Caco-2 (cell line): Measurements from ENCODE around the gene SOHLH1. TPM values are rescaled to one million over a fixed set of nuclear protein-coding genes. Genes with fewer than 3 reads are reported as not detected.

ENCODE experiments used
- BruUV-seq: library from RNA; stranded (reverse); fragments of 400-500 nt; replicated peaks from 2 replicates; lab custom pipeline; 2021; lab: Mats Ljungman, UMichigan
- CTCF ChIA-PET: fragments of 300-600 bp; sonication (Branson Sonifier 250); formaldehyde crosslinking; loops from one replicate; lab custom pipeline; 2022; ENCODE audit warnings: antibody characterized with exemption; lab: Charles Lee
- POLR2A ChIA-PET: fragments of 300-600 bp; sonication (Branson Sonifier 250); formaldehyde crosslinking; loops from one replicate; lab custom pipeline; 2022; ENCODE audit warnings: antibody characterized with exemption; lab: Charles Lee
- DNase-seq, 2 experiments: peaks; one replicate each; pipeline versions ENCODE4 v3.0.0 to v3.0.0-alpha.2; 2020 to 2022
- H3K27me3 ChIP-seq: replicated peaks from 2 replicates; pipeline ENCODE4 v1.6.0; 2011; ENCODE audit warnings: low read length; ENCODE audit not compliant: control insufficient read depth, insufficient read depth
- H3K36me3 ChIP-seq: 2 replicates; pipeline ENCODE4 v1.5.1; 2011; ENCODE audit warnings: low read length; ENCODE audit not compliant: control insufficient read depth, insufficient read depth
- H3K4me1 ChIP-seq: fragments of 250-450 bp; sonication (Bioruptor Pico); 2 replicates; pipeline ENCODE4 v1.5.1; 2020; ENCODE audit warnings: mild to moderate bottlenecking
- H3K4me3 ChIP-seq: 2 replicates; pipeline ENCODE4 v1.5.1; 2011; ENCODE audit warnings: low read depth, mild to moderate bottlenecking, control low read depth, low read length
- H3K9me3 ChIP-seq: fragments of 250-450 bp; sonication (Bioruptor Pico); 2 replicates; pipeline ENCODE4 v1.5.1; 2020; ENCODE audit warnings: mild to moderate bottlenecking, moderate library complexity
- H3K27ac Mint-ChIP-seq: one replicate; pipeline ENCODE4 v1.8.0; 2022; ENCODE audit warnings: mixed read lengths; ENCODE audit not compliant: unreplicated experiment
- H3K27me3 Mint-ChIP-seq: one replicate; pipeline ENCODE4 v1.8.0; 2022; ENCODE audit warnings: mixed read lengths; ENCODE audit not compliant: insufficient read depth, unreplicated experiment
- H3K36me3 Mint-ChIP-seq: one replicate; pipeline ENCODE4 v1.8.0; 2022; ENCODE audit warnings: mild to moderate bottlenecking, mixed read lengths; ENCODE audit not compliant: insufficient read depth, unreplicated experiment
- H3K4me1 Mint-ChIP-seq: one replicate; pipeline ENCODE4 v1.8.0; 2022; ENCODE audit warnings: low read depth, mixed read lengths; ENCODE audit not compliant: unreplicated experiment
- H3K4me3 Mint-ChIP-seq: one replicate; pipeline ENCODE4 v1.8.0; 2022; ENCODE audit warnings: mild to moderate bottlenecking, moderate library complexity, mixed read lengths; ENCODE audit not compliant: unreplicated experiment
- H3K9me3 Mint-ChIP-seq: one replicate; pipeline ENCODE4 v1.8.0; 2022; ENCODE audit warnings: mixed read lengths; ENCODE audit not compliant: unreplicated experiment
- CTCF ChIP-seq, 2 experiments: fragments of 200-600 bp in 1 of 2; IDR thresholded peaks; 1 replicate in 1 of 2; 2 replicates in 1 of 2; pipeline versions ENCODE4 v1.5.1 to v1.8.0; 2011 to 2022; ENCODE audit warnings: antibody characterized with exemption in 1 of 2, control low read depth in 1 of 2, inconsistent platforms in 1 of 2, low read depth in 1 of 2, low read length in 1 of 2, mild to moderate bottlenecking in 1 of 2, moderate library complexity in 1 of 2; ENCODE audit not compliant: insufficient read depth in 1 of 2, severe bottlenecking in 1 of 2, unreplicated experiment in 1 of 2
- intact Hi-C: fragments of 100-400 bp; cut with micrococcal nuclease; formaldehyde crosslinking; loops from one replicate; pipeline ENCODE4 v1.10.0; 2022; ENCODE audit not compliant: unreplicated experiment
- total RNA-seq: library from RNA; stranded (reverse); gene quantifications from 2 replicates; pipeline ENCODE4 v1.2.3, GENCODE V29; 2022

Gene SOHLH1
- total RNA-seq, 1 experiment from 2014 or later: 44.9 TPM

- ChIA-PET CTCF (no interaction called here), POLR2A (no interaction called here)
- Mint-ChIP-seq H3K36me3 (no peaks in the 10 kb centered on the region), H3K9me3 (peaks cover 10% of the 10 kb centered on the region), H3K27ac (no peak overlapping the region), H3K4me3 (no peak overlapping the region), H3K27me3 (peaks cover 11% of the 10 kb centered on the region), H3K4me1 (no peaks in the 10 kb centered on the region)
- intact Hi-C loops: no loop called here
- H3K36me3 ChIP-seq: no peaks in the 10 kb centered on the region
- no peak for TF ChIP-seq CTCF (IDR thresholded peaks at IDR 0.05; ENCODE audit: insufficient read depth in 1 of 2, low read depth in 1 of 2, low read length in 1 of 2, severe bottlenecking in 1 of 2, unreplicated experiment in 1 of 2)
- no peak overlapping the region for H3K4me3 ChIP-seq
- H3K27me3 ChIP-seq: no peaks in the 10 kb centered on the region
- DNase-seq: no peak
- no peaks in the 10 kb centered on the region for H3K9me3 ChIP-seq
- no TSS peak for BruUV-seq
- no peaks in the 10 kb centered on the region for H3K4me1 ChIP-seq
Observed at GRCh38 chr9:135664801-135665794, 34.2 kb downstream of the SOHLH1 start.

- POLR2A ChIA-PET: no interaction called here
- H3K9me3 Mint-ChIP-seq: peaks cover 10% of the 10 kb centered on the region
- Histone ChIP-seq H3K4me1 (no peaks in the 10 kb centered on the region), H3K27me3 (no peaks in the 10 kb centered on the region), H3K4me3 (no peak overlapping the region), H3K9me3 (no peaks in the 10 kb centered on the region; the same call in 1 of the 2 replicates), H3K36me3 (no peaks in the 10 kb centered on the region)
- TF ChIP-seq CTCF (IDR thresholded peaks at IDR 0.05; ENCODE audit: insufficient read depth in 1 of 2, low read depth in 1 of 2, low read length in 1 of 2, severe bottlenecking in 1 of 2, unreplicated experiment in 1 of 2): no peak
- CTCF ChIA-PET: no interaction called here
- H3K27ac Mint-ChIP-seq: no peak overlapping the region
- no peak for DNase-seq
- no peak overlapping the region for H3K4me3 Mint-ChIP-seq
- H3K27me3 Mint-ChIP-seq: peaks cover 11% of the 10 kb centered on the region
- BruUV-seq: no TSS peak
- intact Hi-C loops: no loop called here
- H3K4me1 Mint-ChIP-seq: no peaks in the 10 kb centered on the region
- no peaks in the 10 kb centered on the region for H3K36me3 Mint-ChIP-seq
Observed at GRCh38 chr9:135664266-135664665, 35.0 kb downstream of the SOHLH1 start.

GRCh38 chr9:135663857-135664256, 35.4 kb downstream of the SOHLH1 start:
- no peak overlapping the region for H3K4me3 ChIP-seq
- TF ChIP-seq CTCF (IDR thresholded peaks at IDR 0.05; ENCODE audit: insufficient read depth in 1 of 2, low read depth in 1 of 2, low read length in 1 of 2, severe bottlenecking in 1 of 2, unreplicated experiment in 1 of 2): no peak
- no peaks in the 10 kb centered on the region for H3K4me1 ChIP-seq
- Mint-ChIP-seq H3K27ac (no peak overlapping the region), H3K9me3 (peaks cover 6% of the 10 kb centered on the region), H3K36me3 (no peaks in the 10 kb centered on the region), H3K4me3 (no peak overlapping the region), H3K27me3 (peaks cover 11% of the 10 kb centered on the region), H3K4me1 (no peaks in the 10 kb centered on the region)
- BruUV-seq: no TSS peak
- DNase-seq: no peak
- no peaks in the 10 kb centered on the region for H3K36me3 ChIP-seq
- intact Hi-C loops: no loop called here
- POLR2A ChIA-PET: no interaction called here
- H3K27me3 ChIP-seq: no peaks in the 10 kb centered on the region
- H3K9me3 ChIP-seq: no peaks in the 10 kb centered on the region; the same call in 1 of the 2 replicates
- CTCF ChIA-PET: no interaction called here
